AG09309 (cell line): ENCODE results near the gene SCGN.
"Not testable (repeated sequence)": the region's sequence is repeated elsewhere in the genome, so short reads cannot be mapped to it uniquely, and the experiment has no call there.

ENCODE experiments used
- DNase-seq: peaks from one replicate; pipeline ENCODE4 v3.0.0-alpha.2; 2010; ENCODE audit warnings: low read depth
- H3K4me3 ChIP-seq: 2 replicates; pipeline ENCODE4 v1.5.1; 2011; ENCODE audit warnings: mild to moderate bottlenecking, low read depth, low read length, moderate library complexity; ENCODE audit not compliant: control insufficient read depth
- CTCF ChIP-seq: IDR thresholded peaks from 2 replicates; pipeline ENCODE4 v1.5.1; 2011; ENCODE audit warnings: mild to moderate bottlenecking, low read depth, low read length, inconsistent platforms; ENCODE audit not compliant: insufficient read depth, control insufficient read depth; ENCODE audit errors: missing control alignments

Gene SCGN

GRCh38 chr6:25735261-25735660, 83.2 kb downstream of the SCGN start:
- no peak for DNase-seq
- no peak overlapping the region for H3K4me3 ChIP-seq
- TF ChIP-seq CTCF: no peak

GRCh38 chr6:25743868-25744267, 91.9 kb downstream of the SCGN start:
- TF ChIP-seq CTCF: no peak
- H3K4me3 ChIP-seq: no peak overlapping the region
- DNase-seq: no peak

GRCh38 chr6:25745836-25746235, 93.8 kb downstream of the SCGN start:
- no peak for TF ChIP-seq CTCF
- H3K4me3 ChIP-seq: no peak overlapping the region
- no peak for DNase-seq

GRCh38 chr6:25746968-25747367, 95.0 kb downstream of the SCGN start:
- TF ChIP-seq CTCF: no peak
- H3K4me3 ChIP-seq: no peak overlapping the region
- DNase-seq: no peak

- no peak for DNase-seq
- H3K4me3 ChIP-seq: no peak overlapping the region
- TF ChIP-seq CTCF: no peak
Observed at GRCh38 chr6:25747477-25747876, 95.5 kb downstream of the SCGN start.

- H3K4me3 ChIP-seq: no peak overlapping the region
- no peak for DNase-seq
- no peak for TF ChIP-seq CTCF
Observed at GRCh38 chr6:25748049-25748448, 96.0 kb downstream of the SCGN start.

GRCh38 chr6:25748601-25749517, 96.8 kb downstream of the SCGN start:
- DNase-seq, H3K4me3 ChIP-seq: not testable (repeated sequence)
